CD14-positive monocyte (primary cell): ENCODE data around the gene ANKRD52. TPM values are rescaled to one million over a fixed set of nuclear protein-coding genes. Genes with fewer than 3 reads are reported as not detected.

ENCODE experiments used
- DNase-seq, 3 donors: peaks; one replicate each; pipeline ENCODE4 v3.0.0-alpha.2; 2011 to 2022
- H2AFZ ChIP-seq: 2 replicates; pipeline ENCODE4 v1.6.0; 2012; ENCODE audit warnings: mild to moderate bottlenecking, low read depth, low read length, inconsistent platforms; ENCODE audit not compliant: insufficient read depth, poor library complexity, severe bottlenecking
- H3K27ac ChIP-seq, 2 donors: 1 replicate in 1 of 2; 2 replicates in 1 of 2; pipeline ENCODE4 v1.5.1; 2012 to 2013; ENCODE audit warnings: low read length in 2 of 2, control low read depth in 1 of 2, inconsistent platforms in 1 of 2, low read depth in 1 of 2, mild to moderate bottlenecking in 1 of 2
- H3K27me3 ChIP-seq, 2 donors: one replicate each; pipeline versions ENCODE4 v1.6.0 to v1.6.1; 2011 to 2013; ENCODE audit warnings: low read length in 2 of 2; ENCODE audit not compliant: control insufficient read depth in 2 of 2, insufficient read depth in 2 of 2
- H3K36me3 ChIP-seq, 2 donors: replicated peaks in 1 of 2; 1 replicate in 1 of 2; 2 replicates in 1 of 2; pipeline versions ENCODE4 v1.5.1 to v1.6.1; 2012 to 2013; ENCODE audit warnings: low read length in 2 of 2, control low read depth in 1 of 2, inconsistent platforms in 1 of 2, mild to moderate bottlenecking in 1 of 2; ENCODE audit not compliant: insufficient read depth in 2 of 2, control insufficient read depth in 1 of 2
- H3K4me1 ChIP-seq, 2 donors: 1 replicate in 1 of 2; 2 replicates in 1 of 2; pipeline versions ENCODE4 v1.5.1 to v1.6.1; 2012 to 2013; ENCODE audit warnings: low read length in 2 of 2, control low read depth in 1 of 2, inconsistent platforms in 1 of 2, mild to moderate bottlenecking in 1 of 2, moderate library complexity in 1 of 2; ENCODE audit not compliant: insufficient read depth in 2 of 2, control insufficient read depth in 1 of 2
- H3K4me2 ChIP-seq: replicated peaks from 2 replicates; pipeline ENCODE3; 2012; ENCODE audit warnings: low read length, moderate library complexity, mild to moderate bottlenecking; ENCODE audit not compliant: poor library complexity, severe bottlenecking; ENCODE audit errors: extremely low read depth
- H3K4me3 ChIP-seq, 3 experiments: fragments of 200-600 bp in 1 of 3; sonication (generic) in 1 of 3; replicated peaks in 1 of 3; 1 replicate in 2 of 3; 2 replicates in 1 of 3; pipeline ENCODE4 v1.5.1; 2011 to 2013; ENCODE audit warnings: low read length in 3 of 3, mild to moderate bottlenecking in 3 of 3, control low read depth in 2 of 3, low read depth in 2 of 3, inconsistent platforms in 1 of 3, moderate library complexity in 1 of 3
- H3K79me2 ChIP-seq: 2 replicates; pipeline ENCODE4 v1.6.0; 2012; ENCODE audit warnings: mild to moderate bottlenecking, control low read depth, inconsistent platforms, low read length, moderate library complexity; ENCODE audit not compliant: insufficient read depth
- H3K9ac ChIP-seq: 2 replicates; pipeline ENCODE4 v1.6.0; 2017; ENCODE audit warnings: low read length, mild to moderate bottlenecking; ENCODE audit not compliant: insufficient read depth, poor library complexity, severe bottlenecking
- H3K9me3 ChIP-seq, 2 donors: replicated peaks in 1 of 2; 1 replicate in 1 of 2; 2 replicates in 1 of 2; pipeline versions ENCODE4 v1.5.1 to v1.6.1; 2012 to 2013; ENCODE audit warnings: low read length in 2 of 2, control low read depth in 1 of 2; ENCODE audit not compliant: control insufficient read depth in 1 of 2, insufficient read depth in 1 of 2
- H4K20me1 ChIP-seq: 2 replicates; pipeline ENCODE4 v1.6.0; 2012; ENCODE audit warnings: mild to moderate bottlenecking, low read length, control low read depth, moderate library complexity; ENCODE audit not compliant: insufficient read depth
- H3K27ac Mint-ChIP-seq, 7 donors: one replicate each; pipeline ENCODE4 v1.8.0; 2020; ENCODE audit warnings: mild to moderate bottlenecking in 7 of 7, mixed read lengths in 7 of 7, moderate library complexity in 6 of 7, inconsistent platforms in 2 of 7
- H3K27me3 Mint-ChIP-seq, 3 donors: one replicate each; pipeline ENCODE4 v1.8.0; 2021 to 2022; ENCODE audit warnings: low read depth in 3 of 3, mild to moderate bottlenecking in 3 of 3, mixed read lengths in 3 of 3, moderate library complexity in 3 of 3, inconsistent platforms in 1 of 3
- H3K36me3 Mint-ChIP-seq, 2 donors: one replicate each; pipeline ENCODE4 v1.8.0; 2020; ENCODE audit warnings: mixed read lengths in 2 of 2, inconsistent platforms in 1 of 2, mild to moderate bottlenecking in 1 of 2
- H3K4me1 Mint-ChIP-seq: one replicate; pipeline ENCODE4 v1.8.0; 2020; ENCODE audit warnings: mild to moderate bottlenecking, mixed read lengths
- H3K4me3 Mint-ChIP-seq, 2 donors: one replicate each; pipeline ENCODE4 v1.8.0; 2020; ENCODE audit warnings: mild to moderate bottlenecking in 2 of 2, mixed read lengths in 2 of 2, moderate library complexity in 1 of 2
- H3K9me3 Mint-ChIP-seq, 7 donors: one replicate each; pipeline ENCODE4 v1.8.0; 2020 to 2022; ENCODE audit warnings: mixed read lengths in 7 of 7, mild to moderate bottlenecking in 6 of 7, moderate library complexity in 6 of 7, inconsistent platforms in 2 of 7
- WGBS: methylation state at CpG from one replicate; pipeline ENCODE4 v1.1.5; 2013; ENCODE audit warnings: missing lambda C conversion rate; ENCODE audit not compliant: insufficient coverage; 5-methylcytosine and 5-hydroxymethylcytosine counted together
- intact Hi-C, 2 donors: fragments of 100-400 bp; cut with micrococcal nuclease; formaldehyde crosslinking; loops; one replicate each; pipeline versions ENCODE4 v1.15.0 to v1.15.1; 2023
- polyA plus RNA-seq, 3 donors: library from polyadenylated mRNA; depleted of rRNA in 1 of 3; unstranded in 2 of 3; stranded (reverse) in 1 of 3; fragments of 300-500 nt in 2 of 3; fragments of >200 nt in 1 of 3; fragmentation: Illumina TruSeq in 2 of 3; gene quantifications; 1 replicate in 2 of 3; 2 replicates in 1 of 3; pipeline ENCODE4 v1.2.3, GENCODE V29; 2012 to 2021
- TF ChIP-seq, protein P1 (sequence below): fragments of 200-600 bp; IDR thresholded peaks from one replicate; pipeline ENCODE4 v1.8.0; 2022; ENCODE audit warnings: antibody characterized with exemption, mild to moderate bottlenecking

Gene ANKRD52
- polyA plus RNA-seq, 3 donors: 1.5 to 12.4 (median 2.4) TPM

DNA sequence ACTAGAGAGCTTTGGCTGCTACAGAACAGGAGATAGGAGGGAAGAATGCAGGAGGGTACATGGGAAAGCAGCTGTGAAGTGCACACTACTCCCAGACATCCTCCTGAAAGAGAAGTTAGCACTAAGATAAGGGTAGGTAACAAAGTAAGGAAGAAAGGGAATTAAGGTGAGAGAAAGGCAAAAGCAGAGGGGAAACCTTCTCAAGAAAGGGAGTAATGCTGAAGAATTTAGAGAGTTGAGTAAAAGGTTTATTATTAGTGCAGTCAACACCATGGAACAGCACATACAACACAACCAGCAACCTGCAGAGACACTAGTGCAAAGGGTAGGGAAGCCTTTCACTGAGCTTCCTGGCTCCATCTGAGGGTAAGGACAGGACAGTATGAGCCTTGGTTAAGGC lies 53.9 kb downstream of the ANKRD52 start:
- intact Hi-C loops: no loop called here
- no peaks in the 10 kb centered on the region for H3K9me3 ChIP-seq
- peaks cover 2% of the 10 kb centered on the region for H3K4me1 Mint-ChIP-seq
- H4K20me1 ChIP-seq: peaks cover 16% of the 10 kb centered on the region
- H3K4me1 ChIP-seq: no peaks in the 10 kb centered on the region
- no peak overlapping the region for H3K27ac ChIP-seq
- no peak overlapping the region for H3K9ac ChIP-seq
- no peak overlapping the region for H3K4me3 Mint-ChIP-seq
- H3K27me3 ChIP-seq: no peaks in the 10 kb centered on the region
- H2AFZ ChIP-seq: no peak overlapping the region
- H3K36me3 ChIP-seq: peaks cover 44 to 55% of the 10 kb centered on the region in 2 donors
- H3K79me2 ChIP-seq: no peaks in the 10 kb centered on the region
- no peak overlapping the region for H3K4me2 ChIP-seq
- H3K27ac Mint-ChIP-seq: peak overlapping the region in 3 of 7 donors; percentile 40 to 75 (median 71)
- H3K9me3 Mint-ChIP-seq: no peaks in the 10 kb centered on the region
- DNase-seq: no peak
- peaks cover 42 to 53% of the 10 kb centered on the region in 2 donors for H3K36me3 Mint-ChIP-seq
- TF ChIP-seq, protein P1, sequence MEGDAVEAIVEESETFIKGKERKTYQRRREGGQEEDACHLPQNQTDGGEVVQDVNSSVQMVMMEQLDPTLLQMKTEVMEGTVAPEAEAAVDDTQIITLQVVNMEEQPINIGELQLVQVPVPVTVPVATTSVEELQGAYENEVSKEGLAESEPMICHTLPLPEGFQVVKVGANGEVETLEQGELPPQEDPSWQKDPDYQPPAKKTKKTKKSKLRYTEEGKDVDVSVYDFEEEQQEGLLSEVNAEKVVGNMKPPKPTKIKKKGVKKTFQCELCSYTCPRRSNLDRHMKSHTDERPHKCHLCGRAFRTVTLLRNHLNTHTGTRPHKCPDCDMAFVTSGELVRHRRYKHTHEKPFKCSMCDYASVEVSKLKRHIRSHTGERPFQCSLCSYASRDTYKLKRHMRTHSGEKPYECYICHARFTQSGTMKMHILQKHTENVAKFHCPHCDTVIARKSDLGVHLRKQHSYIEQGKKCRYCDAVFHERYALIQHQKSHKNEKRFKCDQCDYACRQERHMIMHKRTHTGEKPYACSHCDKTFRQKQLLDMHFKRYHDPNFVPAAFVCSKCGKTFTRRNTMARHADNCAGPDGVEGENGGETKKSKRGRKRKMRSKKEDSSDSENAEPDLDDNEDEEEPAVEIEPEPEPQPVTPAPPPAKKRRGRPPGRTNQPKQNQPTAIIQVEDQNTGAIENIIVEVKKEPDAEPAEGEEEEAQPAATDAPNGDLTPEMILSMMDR: no peak
- H3K27me3 Mint-ChIP-seq: no peaks in the 10 kb centered on the region
- no peak overlapping the region for H3K4me3 ChIP-seq

DNA sequence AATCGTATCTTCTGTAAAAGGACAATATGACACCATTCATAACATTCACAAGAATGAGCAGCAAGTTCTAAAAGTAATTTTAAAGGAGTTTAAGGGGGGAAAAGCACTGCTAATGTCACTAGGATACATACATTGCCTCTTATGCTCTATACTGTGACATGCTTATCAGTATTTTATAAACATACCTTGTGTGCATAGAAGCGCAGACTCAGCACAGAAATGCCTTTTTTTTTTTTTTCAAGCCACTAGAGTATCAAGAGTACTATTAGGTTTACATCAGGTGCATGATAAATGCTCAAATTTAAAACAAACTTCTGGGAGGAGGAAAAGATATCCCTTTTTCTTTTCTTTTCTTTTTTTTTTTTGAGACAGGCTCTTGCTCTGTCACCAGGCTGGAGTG lies 55.3 kb downstream of the ANKRD52 start:
- Mint-ChIP-seq H3K4me3 (no peak overlapping the region), H3K4me1 (peaks cover 2% of the 10 kb centered on the region), H3K27ac (peak overlapping the region in 1 of 7 donors; percentile 18), H3K36me3 (peaks cover 34 to 38% of the 10 kb centered on the region in 2 donors), H3K27me3 (peaks cover 0 to 2% (median 0%) of the 10 kb centered on the region in 3 donors), H3K9me3 (no peaks in the 10 kb centered on the region)
- Histone ChIP-seq H3K9me3 (no peaks in the 10 kb centered on the region), H3K4me2 (no peak overlapping the region), H4K20me1 (peaks cover 16% of the 10 kb centered on the region), H3K9ac (no peak overlapping the region), H3K27ac (peak overlapping the region in 1 of 2 donors; percentile 26), H3K27me3 (no peaks in the 10 kb centered on the region), H3K4me1 (no peaks in the 10 kb centered on the region), H3K4me3 (no peak overlapping the region), H3K79me2 (no peaks in the 10 kb centered on the region), H2AFZ (no peak overlapping the region), H3K36me3 (peaks cover 35 to 41% of the 10 kb centered on the region in 2 donors)
- no CpG with 5 or more reads among the region's 2 CpGs for WGBS
- TF ChIP-seq, protein P1: no peak
- intact Hi-C loops: no loop called here
- no peak for DNase-seq
